Activated naive CD8-positive, alpha-beta T cell treated with anti-CD3 and anti-CD28 coated beads, Interleukin-2, amount 50 U/mL, for 24 hours (primary cell): ENCODE results near the gene CDK5R2.

Source experiments
- ATAC-seq: fragments of 150-1000 bp; cut with Tn5 transposase; one replicate; pipeline ENCODE4 v1.10.0; 2021
- DNase-seq: peaks from one replicate; pipeline ENCODE4 v3.0.0; 2021
- H3K27ac Mint-ChIP-seq: one replicate; pipeline ENCODE4 v1.8.0; 2021; ENCODE audit warnings: mild to moderate bottlenecking, mixed read lengths
- H3K27me3 Mint-ChIP-seq: one replicate; pipeline ENCODE4 v1.8.0; 2021; ENCODE audit warnings: mixed read lengths
- H3K36me3 Mint-ChIP-seq: one replicate; pipeline ENCODE4 v1.8.0; 2021; ENCODE audit warnings: low read depth, mixed read lengths
- H3K4me1 Mint-ChIP-seq: one replicate; pipeline ENCODE4 v1.8.0; 2021; ENCODE audit warnings: mixed read lengths
- H3K4me3 Mint-ChIP-seq: one replicate; pipeline ENCODE4 v1.8.0; 2021; ENCODE audit warnings: mild to moderate bottlenecking, moderate library complexity, mixed read lengths
- H3K9me3 Mint-ChIP-seq: one replicate; pipeline ENCODE4 v1.8.0; 2021; ENCODE audit warnings: mixed read lengths

CDK5R2 gene

GRCh38 chr2:219001100-219001576, 41.7 kb downstream of the CDK5R2 start:
- Mint-ChIP-seq H3K27me3 (peaks cover 74% of the 10 kb centered on the region), H3K9me3 (no peaks in the 10 kb centered on the region), H3K36me3 (no peaks in the 10 kb centered on the region), H3K4me3 (no peak overlapping the region), H3K4me1 (peaks cover 20% of the 10 kb centered on the region), H3K27ac (no peak overlapping the region)
- no peak for ATAC-seq
- DNase-seq, result no peak

- peak; percentile 50 for ATAC-seq
- Mint-ChIP-seq H3K9me3 (no peaks in the 10 kb centered on the region), H3K36me3 (no peaks in the 10 kb centered on the region), H3K27ac (no peak overlapping the region), H3K27me3 (peaks cover 76% of the 10 kb centered on the region), H3K4me1 (peaks cover 18% of the 10 kb centered on the region), H3K4me3 (no peak overlapping the region)
- peak; percentile 57 for DNase-seq
Measured at GRCh38 chr2:219001577-219002394, 42.3 kb downstream of the CDK5R2 start.

DNA sequence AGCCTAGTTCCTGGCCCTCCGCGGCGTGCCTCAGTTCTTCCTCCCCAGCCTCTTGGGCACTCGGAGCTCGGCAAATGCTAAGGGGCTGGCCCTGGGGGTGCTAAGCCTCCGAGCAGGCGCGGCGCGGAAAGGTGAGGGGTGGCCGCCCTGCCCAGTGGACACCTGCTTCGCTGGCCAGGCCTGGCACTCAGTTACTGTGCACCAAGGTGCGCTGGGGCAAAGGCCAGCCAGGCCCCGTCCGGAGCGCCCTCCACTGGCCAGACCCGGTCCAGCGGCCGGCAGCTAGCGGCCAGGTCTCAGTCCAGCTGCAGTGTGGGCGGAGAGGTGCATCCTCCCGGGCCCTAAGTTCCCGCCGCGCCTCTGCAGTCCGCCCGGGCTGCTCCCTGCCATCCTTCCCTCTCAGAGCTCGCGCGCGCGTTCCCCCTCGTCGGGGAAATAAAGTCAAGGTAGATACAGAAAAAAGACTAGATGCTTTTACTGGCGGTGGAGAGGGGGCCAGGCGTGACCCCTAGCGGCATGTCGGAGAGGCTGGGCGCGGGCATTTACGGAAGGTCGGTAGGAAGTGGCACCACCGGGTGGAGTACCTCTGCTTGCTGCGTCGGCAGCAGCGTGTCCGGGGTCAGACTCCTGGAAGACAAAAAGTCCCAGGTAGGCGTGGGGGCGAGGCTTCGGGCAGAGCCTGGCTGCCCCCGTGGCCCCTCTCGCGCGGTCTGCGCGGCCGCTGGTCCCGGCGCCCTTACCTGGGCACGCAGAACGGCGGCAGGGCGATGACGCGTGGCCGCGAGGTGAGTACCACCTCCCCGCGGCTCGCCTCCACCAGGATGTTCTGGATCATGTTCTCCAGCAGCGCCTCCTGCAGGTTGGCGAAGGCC, 43.2 kb downstream of the CDK5R2 start:
- peaks cover 77% of the 10 kb centered on the region for H3K27me3 Mint-ChIP-seq
- no peaks in the 10 kb centered on the region for H3K36me3 Mint-ChIP-seq
- peaks cover 18% of the 10 kb centered on the region for H3K4me1 Mint-ChIP-seq
- no peak overlapping the region for H3K27ac Mint-ChIP-seq
- DNase-seq (peak; percentile 60), ATAC-seq (no peak)
- no peaks in the 10 kb centered on the region for H3K9me3 Mint-ChIP-seq
- peak overlapping the region; percentile 57 for H3K4me3 Mint-ChIP-seq

DNA sequence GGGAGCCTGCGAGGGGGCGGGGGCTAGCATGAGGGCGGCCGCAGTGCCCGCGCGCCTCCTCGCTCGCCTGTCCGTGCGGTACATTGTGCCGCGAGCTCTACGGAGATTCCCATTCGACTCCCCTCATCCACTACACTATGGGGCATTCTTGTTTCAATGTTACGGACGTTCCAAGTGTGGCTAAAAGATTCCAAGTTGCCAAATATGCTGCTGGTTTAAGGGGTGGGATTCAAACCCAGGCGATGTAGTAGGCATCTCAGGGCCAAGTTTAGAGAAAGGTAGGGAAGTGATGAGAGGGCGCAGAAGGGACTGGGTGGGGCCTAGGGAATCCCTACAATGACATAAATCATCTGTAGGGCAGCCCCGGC, 43.8 kb downstream of the CDK5R2 start:
- Mint-ChIP-seq H3K4me1 (peaks cover 18% of the 10 kb centered on the region), H3K27ac (no peak overlapping the region), H3K4me3 (peak overlapping the region; percentile 11), H3K36me3 (no peaks in the 10 kb centered on the region), H3K27me3 (peaks cover 73% of the 10 kb centered on the region), H3K9me3 (no peaks in the 10 kb centered on the region)
- DNase-seq (no peak), ATAC-seq (no peak)

DNA sequence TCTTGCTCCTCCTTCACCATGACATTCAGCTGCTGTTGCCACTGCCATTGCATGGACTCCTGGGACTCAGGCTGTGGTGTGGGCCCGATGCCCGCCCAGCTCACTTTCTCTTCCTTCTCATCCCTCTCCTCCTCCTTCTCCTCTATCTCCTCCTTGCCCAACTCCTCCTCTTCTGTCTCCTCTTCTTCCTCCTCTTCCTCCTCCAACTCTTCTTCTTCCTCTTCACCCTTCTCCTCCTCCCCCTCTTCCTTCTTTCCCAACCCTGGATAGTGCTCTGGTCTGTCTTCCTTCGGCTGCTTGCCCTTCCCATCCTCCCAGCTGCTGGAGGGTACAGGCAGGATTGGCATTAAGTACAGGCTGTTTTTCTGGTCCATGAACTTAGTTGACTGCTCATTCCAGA, 44.5 kb downstream of the CDK5R2 start:
- peaks cover 69% of the 10 kb centered on the region for H3K27me3 Mint-ChIP-seq
- no peak overlapping the region for H3K27ac Mint-ChIP-seq
- H3K36me3 Mint-ChIP-seq, result no peaks in the 10 kb centered on the region
- H3K4me3 Mint-ChIP-seq, result no peak overlapping the region
- DNase-seq (no peak), ATAC-seq (no peak)
- peaks cover 18% of the 10 kb centered on the region for H3K4me1 Mint-ChIP-seq
- H3K9me3 Mint-ChIP-seq, result no peaks in the 10 kb centered on the region

- DNase-seq (no peak), ATAC-seq (no peak)
- no peaks in the 10 kb centered on the region for H3K4me1 Mint-ChIP-seq
- peaks cover 46% of the 10 kb centered on the region for H3K27me3 Mint-ChIP-seq
- H3K36me3 Mint-ChIP-seq, result no peaks in the 10 kb centered on the region
- no peaks in the 10 kb centered on the region for H3K9me3 Mint-ChIP-seq
- no peak overlapping the region for H3K4me3 Mint-ChIP-seq
- no peak overlapping the region for H3K27ac Mint-ChIP-seq
Measured at GRCh38 chr2:219009294-219009693, 49.8 kb downstream of the CDK5R2 start.

GRCh38 chr2:219010162-219010756, 50.8 kb downstream of the CDK5R2 start:
- Mint-ChIP-seq H3K4me1 (no peaks in the 10 kb centered on the region), H3K27me3 (peaks cover 38% of the 10 kb centered on the region), H3K27ac (no peak overlapping the region), H3K4me3 (no peak overlapping the region), H3K36me3 (no peaks in the 10 kb centered on the region), H3K9me3 (no peaks in the 10 kb centered on the region)
- peak; percentile 63 for ATAC-seq
- no peak for DNase-seq

DNA sequence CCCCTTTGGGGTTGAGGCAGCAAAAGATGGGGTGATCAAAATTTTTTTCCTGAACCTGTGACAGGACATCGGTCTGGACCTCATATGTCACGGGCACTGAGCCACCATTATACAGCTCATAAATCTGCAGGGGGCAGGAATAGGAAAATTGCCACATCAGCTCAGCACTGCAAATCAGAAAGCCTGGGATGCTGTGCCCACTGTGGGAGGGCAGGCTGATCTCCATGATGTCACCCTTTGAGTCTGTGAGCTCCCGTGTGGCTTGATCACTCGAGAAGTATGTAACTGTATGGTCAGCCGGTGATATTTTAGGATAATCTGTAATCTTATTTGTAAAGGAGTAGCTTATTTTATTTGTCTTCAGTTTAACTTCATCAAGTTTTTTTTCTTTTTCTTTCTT, 51.4 kb downstream of the CDK5R2 start:
- H3K27me3 Mint-ChIP-seq, result peaks cover 32% of the 10 kb centered on the region
- H3K9me3 Mint-ChIP-seq, result no peaks in the 10 kb centered on the region
- no peak overlapping the region for H3K4me3 Mint-ChIP-seq
- DNase-seq (no peak), ATAC-seq (no peak)
- no peak overlapping the region for H3K27ac Mint-ChIP-seq
- no peaks in the 10 kb centered on the region for H3K4me1 Mint-ChIP-seq
- H3K36me3 Mint-ChIP-seq, result no peaks in the 10 kb centered on the region
